Endothelial cell of umbilical vein (primary cell): ENCODE data around the gene ZNRF3. TPM values are rescaled to one million over a fixed set of nuclear protein-coding genes. Genes with fewer than 3 reads are reported as not detected.

ENCODE experiments used
- BruUV-seq: library from RNA; stranded (reverse); fragments of 400-500 nt; replicated peaks from 2 replicates; lab custom pipeline; 2021; lab: Mats Ljungman, UMichigan
- CTCF ChIA-PET: fragments of 300-600, 350-600 bp; sonication (Branson Sonifier 250); formaldehyde crosslinking; loops from one replicate; lab custom pipeline; 2021; ENCODE audit warnings: antibody characterized with exemption, inconsistent platforms; lab: Charles Lee
- POLR2A ChIA-PET: fragments of 300-600, 350-600 bp; sonication (Branson Sonifier 250); formaldehyde crosslinking; loops from one replicate; lab custom pipeline; 2021; ENCODE audit warnings: antibody characterized with exemption, inconsistent platforms; lab: Charles Lee
- DNase-seq: peaks from one replicate; pipeline ENCODE4 v3.0.0-alpha.2; 2011; ENCODE audit warnings: low read depth, low spot score
- FAIRE-seq: peaks from 2 replicates; lab custom pipeline; 2011; peaks lifted over from hg19 to GRCh38; lab: Jason Lieb, UNC
- H2AFZ ChIP-seq: 2 replicates; pipeline ENCODE4 v1.6.0; 2012; ENCODE audit warnings: low read depth, low read length, control low read depth, inconsistent platforms
- H3K27ac ChIP-seq: 2 replicates; pipeline ENCODE4 v1.5.1; 2011; ENCODE audit warnings: low read depth, mild to moderate bottlenecking, control low read depth, low read length, moderate library complexity; ENCODE audit not compliant: insufficient read depth
- H3K27me3 ChIP-seq, 2 experiments: 2 replicates each; pipeline versions ENCODE4 v1.6.0 to v1.6.1; 2011; ENCODE audit warnings: low read length in 2 of 2, mixed read lengths in 1 of 2; ENCODE audit not compliant: control insufficient read depth in 2 of 2, insufficient read depth in 2 of 2
- H3K36me3 ChIP-seq, 2 experiments: 2 replicates in 1 of 2; 3 replicates in 1 of 2; pipeline ENCODE4 v1.5.1; 2011; ENCODE audit warnings: low read length in 2 of 2, mild to moderate bottlenecking in 1 of 2, moderate library complexity in 1 of 2; ENCODE audit not compliant: control insufficient read depth in 2 of 2, insufficient read depth in 2 of 2; ENCODE audit errors: extremely low read depth in 1 of 2
- H3K4me1 ChIP-seq: 3 replicates; pipeline ENCODE4 v1.5.1; 2011; ENCODE audit warnings: mild to moderate bottlenecking, low read length; ENCODE audit not compliant: control insufficient read depth, insufficient read depth; ENCODE audit errors: extremely low read depth
- H3K4me2 ChIP-seq: 2 replicates; pipeline ENCODE4 v1.6.1; 2011; ENCODE audit warnings: low read length, control low read depth, mixed read lengths; ENCODE audit not compliant: insufficient read depth
- H3K4me3 ChIP-seq, 3 experiments: fragments of 200-600 bp in 1 of 3; sonication (generic), shearing (Covaris generic) in 1 of 3; replicated peaks in 1 of 3; 2 replicates each; pipeline ENCODE4 v1.5.1; 2011 to 2016; ENCODE audit warnings: control low read depth in 3 of 3, low read length in 3 of 3, mild to moderate bottlenecking in 2 of 3, inconsistent platforms in 1 of 3, low read depth in 1 of 3, moderate library complexity in 1 of 3; ENCODE audit not compliant: insufficient read depth in 1 of 3
- H3K79me2 ChIP-seq: 2 replicates; pipeline ENCODE4 v1.6.0; 2012; ENCODE audit warnings: low read length, inconsistent platforms; ENCODE audit not compliant: control insufficient read depth, insufficient read depth
- H3K9ac ChIP-seq: replicated peaks from 2 replicates; pipeline ENCODE3; 2011; ENCODE audit warnings: low read length, control low read depth; ENCODE audit not compliant: insufficient read depth; ENCODE audit errors: extremely low read depth
- H3K9me1 ChIP-seq: replicated peaks from 3 replicates; pipeline ENCODE4 v1.6.0; 2011; ENCODE audit warnings: mild to moderate bottlenecking, low read length; ENCODE audit not compliant: control insufficient read depth, insufficient read depth; ENCODE audit errors: extremely low read depth
- H3K9me3 ChIP-seq: replicated peaks from 2 replicates; pipeline ENCODE4 v1.5.1; 2012; ENCODE audit warnings: low read length, inconsistent platforms; ENCODE audit not compliant: control insufficient read depth, insufficient read depth
- H4K20me1 ChIP-seq: replicated peaks from 2 replicates; pipeline ENCODE3; 2011; ENCODE audit warnings: mild to moderate bottlenecking, low read length; ENCODE audit not compliant: control insufficient read depth, insufficient read depth; ENCODE audit errors: extremely low read depth
- EZH2 ChIP-seq: IDR thresholded peaks from 2 replicates; pipeline ENCODE4 v1.6.1; 2012; ENCODE audit warnings: borderline replicate concordance, low read depth, mild to moderate bottlenecking, moderate library complexity, low read length, inconsistent platforms; ENCODE audit not compliant: severe bottlenecking
- FOS ChIP-seq: IDR thresholded peaks from 2 replicates; pipeline ENCODE4 v1.6.1; 2011; ENCODE audit warnings: mild to moderate bottlenecking, low read length, moderate library complexity, borderline replicate concordance; ENCODE audit not compliant: insufficient read depth
- GATA2 ChIP-seq: IDR thresholded peaks from 2 replicates; pipeline ENCODE4 v1.7.0; 2011; ENCODE audit warnings: low read depth, mild to moderate bottlenecking, moderate library complexity, mixed read lengths, low read length; ENCODE audit not compliant: insufficient read length, insufficient read depth
- JUN ChIP-seq: IDR thresholded peaks from 2 replicates; pipeline ENCODE4 v1.6.1; 2011; ENCODE audit warnings: borderline replicate concordance, low read depth; ENCODE audit not compliant: insufficient read length, insufficient read depth
- MYC ChIP-seq: IDR thresholded peaks from one replicate; pipeline ENCODE4 v1.6.1; 2011; ENCODE audit warnings: mild to moderate bottlenecking, low read depth, low read length
- POLR2A ChIP-seq: IDR thresholded peaks from 2 replicates; pipeline ENCODE4 v1.6.1; 2012; ENCODE audit warnings: low read depth, mild to moderate bottlenecking, control low read depth, low read length
- POLR2AphosphoS5 ChIP-seq: IDR thresholded peaks from 2 replicates; pipeline ENCODE4 v1.6.1; 2012; ENCODE audit warnings: low read depth, mild to moderate bottlenecking, control low read depth, low read length, moderate library complexity; ENCODE audit not compliant: insufficient read depth
- dilution Hi-C: fragments of 300-500 bp; cut with MboI; formaldehyde crosslinking; loops from one replicate; pipeline ENCODE4 v1.15.0; 2019; ENCODE audit warnings: low sequenced_read_pairs; ENCODE audit not compliant: extremely low pct_ligation_motif_present
- intact Hi-C: fragments of 100-400 bp; cut with micrococcal nuclease; formaldehyde crosslinking; loops from one replicate; pipeline ENCODE4 v1.10.0; 2022
- polyA plus RNA-seq, 4 experiments: library from polyadenylated mRNA; depleted of rRNA in 3 of 4; stranded (reverse) in 3 of 4; unstranded in 1 of 4; fragments of >200 nt; gene quantifications; 2 replicates each; pipeline versions ENCODE4 v1.2.1 to v1.2.3, GENCODE V29; 2011 to 2012; ENCODE audit warnings: missing spikeins in 1 of 4
- total RNA-seq: library from RNA; stranded (reverse); gene quantifications from 2 replicates; pipeline ENCODE4 v1.2.3, GENCODE V29; 2021
- TF ChIP-seq, protein P1 (sequence below), 2 donors: IDR thresholded peaks; 1 replicate in 1 of 2; 2 replicates in 1 of 2; pipeline ENCODE4 v1.5.1; 2011; ENCODE audit warnings: low read length in 2 of 2, mild to moderate bottlenecking in 2 of 2, moderate library complexity in 2 of 2, control low read depth in 1 of 2, inconsistent platforms in 1 of 2, low read depth in 1 of 2; ENCODE audit not compliant: insufficient read depth in 1 of 2; ENCODE audit errors: extremely low read depth in 1 of 2
- TF ChIP-seq, protein P2 (sequence below): IDR thresholded peaks from 2 replicates; pipeline ENCODE4 v1.6.1; 2011; ENCODE audit not compliant: insufficient read depth, insufficient read length

Gene ZNRF3
- total and polyA plus RNA-seq, 2 donors (not counting 3 experiments of a cell fraction or from before 2014, with no cell fraction given): 2.7 to 5.2 TPM

DNA sequence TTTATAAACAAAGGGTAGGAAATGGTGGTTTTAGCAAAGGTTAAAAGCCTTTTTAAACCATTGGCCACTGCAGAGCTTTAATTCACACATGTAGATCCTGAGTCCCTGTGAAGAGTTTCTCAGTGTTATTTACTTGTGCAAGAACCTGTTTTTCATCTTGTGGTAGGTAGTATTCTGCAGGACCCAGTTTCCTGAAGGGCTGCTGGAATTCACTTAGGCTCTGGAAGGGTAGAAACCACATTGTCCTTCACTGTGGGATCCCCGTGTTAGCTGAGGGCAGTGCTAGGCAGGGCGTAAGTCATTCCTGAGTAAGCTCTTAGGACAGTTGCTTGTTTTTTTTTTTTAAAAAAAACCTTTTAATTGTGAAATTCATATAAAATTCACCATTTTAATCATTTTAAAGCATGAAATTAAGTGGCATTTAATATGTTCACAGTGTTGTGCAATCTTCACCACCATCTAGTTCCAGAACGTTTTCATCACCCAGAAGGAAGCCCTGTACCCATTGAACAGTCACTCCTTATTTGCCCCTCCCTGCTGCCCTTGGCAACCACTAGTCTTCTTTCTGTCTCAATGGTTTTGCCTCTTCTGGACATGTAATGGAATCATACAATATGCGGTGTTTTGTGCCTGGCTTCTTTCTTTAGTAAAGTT is 100.5 kb downstream of the ZNRF3 start:
- H2AFZ ChIP-seq: no peak overlapping the region
- no peaks in the 10 kb centered on the region for H3K36me3 ChIP-seq
- no peaks in the 10 kb centered on the region for H3K9me3 ChIP-seq
- no TSS peak for BruUV-seq
- POLR2A ChIA-PET: no interaction called here
- no peak overlapping the region for H3K27ac ChIP-seq
- no peak overlapping the region for H3K4me2 ChIP-seq
- DNase-seq (no peak), FAIRE-seq (no peak)
- CTCF ChIA-PET: interaction anchor here (1.2 kb wide), 1 partner anchor 57 kb away, joined by 4 read pairs; no protein-coding TSS in a partner anchor
- no peaks in the 10 kb centered on the region for H3K27me3 ChIP-seq
- no peaks in the 10 kb centered on the region for H3K9me1 ChIP-seq
- dilution Hi-C loops: no loop called here
- H3K79me2 ChIP-seq: no peaks in the 10 kb centered on the region
- intact Hi-C loops: no loop called here
- H4K20me1 ChIP-seq: no peaks in the 10 kb centered on the region
- no peak overlapping the region for H3K9ac ChIP-seq
- H3K4me1 ChIP-seq: no peaks in the 10 kb centered on the region
- TF ChIP-seq, protein P1, sequence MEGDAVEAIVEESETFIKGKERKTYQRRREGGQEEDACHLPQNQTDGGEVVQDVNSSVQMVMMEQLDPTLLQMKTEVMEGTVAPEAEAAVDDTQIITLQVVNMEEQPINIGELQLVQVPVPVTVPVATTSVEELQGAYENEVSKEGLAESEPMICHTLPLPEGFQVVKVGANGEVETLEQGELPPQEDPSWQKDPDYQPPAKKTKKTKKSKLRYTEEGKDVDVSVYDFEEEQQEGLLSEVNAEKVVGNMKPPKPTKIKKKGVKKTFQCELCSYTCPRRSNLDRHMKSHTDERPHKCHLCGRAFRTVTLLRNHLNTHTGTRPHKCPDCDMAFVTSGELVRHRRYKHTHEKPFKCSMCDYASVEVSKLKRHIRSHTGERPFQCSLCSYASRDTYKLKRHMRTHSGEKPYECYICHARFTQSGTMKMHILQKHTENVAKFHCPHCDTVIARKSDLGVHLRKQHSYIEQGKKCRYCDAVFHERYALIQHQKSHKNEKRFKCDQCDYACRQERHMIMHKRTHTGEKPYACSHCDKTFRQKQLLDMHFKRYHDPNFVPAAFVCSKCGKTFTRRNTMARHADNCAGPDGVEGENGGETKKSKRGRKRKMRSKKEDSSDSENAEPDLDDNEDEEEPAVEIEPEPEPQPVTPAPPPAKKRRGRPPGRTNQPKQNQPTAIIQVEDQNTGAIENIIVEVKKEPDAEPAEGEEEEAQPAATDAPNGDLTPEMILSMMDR (IDR thresholded peaks at IDR 0.05; ENCODE audit: extremely low read depth in 1 of 2, insufficient read depth in 1 of 2, low read depth in 1 of 2, low read length in 2 of 2): no peak
- TF ChIP-seq FOS: no peak
- TF ChIP-seq JUN: no peak
- no peak for TF ChIP-seq EZH2
- no peak for TF ChIP-seq GATA2
- no peak for TF ChIP-seq MYC
- no peak for TF ChIP-seq POLR2AphosphoS5
- no peak for TF ChIP-seq POLR2A
- TF ChIP-seq, protein P2, sequence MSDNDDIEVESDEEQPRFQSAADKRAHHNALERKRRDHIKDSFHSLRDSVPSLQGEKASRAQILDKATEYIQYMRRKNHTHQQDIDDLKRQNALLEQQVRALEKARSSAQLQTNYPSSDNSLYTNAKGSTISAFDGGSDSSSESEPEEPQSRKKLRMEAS: no peak
- H3K4me3 ChIP-seq: no peak overlapping the region
